Osteoblast (primary cell): Measurements from ENCODE around the gene BHLHE40. TPM values are rescaled to one million over a fixed set of nuclear protein-coding genes. Genes with fewer than 3 reads are reported as not detected.

ENCODE experiments used
- DNase-seq: peaks from one replicate; pipeline ENCODE4 v3.0.0; 2011; ENCODE audit warnings: low spot score, mixed read lengths; ENCODE audit not compliant: insufficient read length; ENCODE audit errors: missing footprints
- H2AFZ ChIP-seq: 2 replicates; pipeline ENCODE4 v1.6.0; 2011; ENCODE audit warnings: mild to moderate bottlenecking, low read length
- H3K27ac ChIP-seq: 2 replicates; pipeline ENCODE4 v1.5.1; 2011; ENCODE audit warnings: mild to moderate bottlenecking, low read depth, low read length, moderate library complexity
- H3K27me3 ChIP-seq: 2 replicates; pipeline ENCODE4 v1.6.0; 2012; ENCODE audit warnings: mild to moderate bottlenecking, control low read depth, inconsistent platforms, low read length, moderate library complexity; ENCODE audit not compliant: insufficient read depth
- H3K36me3 ChIP-seq: 2 replicates; pipeline ENCODE4 v1.5.1; 2011; ENCODE audit warnings: mild to moderate bottlenecking, low read length, control low read depth, moderate library complexity; ENCODE audit not compliant: insufficient read depth
- H3K4me1 ChIP-seq: 2 replicates; pipeline ENCODE4 v1.5.1; 2011; ENCODE audit warnings: mild to moderate bottlenecking, low read length, control low read depth, moderate library complexity; ENCODE audit not compliant: insufficient read depth
- H3K4me2 ChIP-seq: 2 replicates; pipeline ENCODE4 v1.6.0; 2011; ENCODE audit warnings: mild to moderate bottlenecking, low read length; ENCODE audit not compliant: insufficient read depth
- H3K4me3 ChIP-seq: fragments of 200-600 bp; sonication (generic); 3 replicates; pipeline ENCODE4 v1.5.1; 2012; ENCODE audit warnings: mild to moderate bottlenecking, low read length, inconsistent platforms; ENCODE audit not compliant: insufficient read depth
- H3K79me2 ChIP-seq: 2 replicates; pipeline ENCODE4 v1.6.0; 2012; ENCODE audit warnings: mild to moderate bottlenecking, low read length, control low read depth, inconsistent platforms; ENCODE audit not compliant: insufficient read depth
- H3K9me3 ChIP-seq: 2 replicates; pipeline ENCODE4 v1.5.1; 2011; ENCODE audit warnings: low read depth, low read length, control low read depth
- H4K20me1 ChIP-seq: 2 replicates; pipeline ENCODE4 v1.6.0; 2012; ENCODE audit warnings: mild to moderate bottlenecking, low read length, control low read depth; ENCODE audit not compliant: insufficient read depth
- CTCF ChIP-seq: IDR thresholded peaks from 2 replicates; pipeline ENCODE4 v1.5.1; 2011; ENCODE audit warnings: mild to moderate bottlenecking, low read depth, low read length, moderate library complexity; ENCODE audit errors: extremely low read depth
- total RNA-seq: library from RNA; depleted of rRNA; stranded (reverse); fragments of >200 nt; gene quantifications from 2 replicates; pipeline ENCODE4 v1.2.3, GENCODE V29; 2012

The BHLHE40 gene
- total RNA-seq, 1 donor: 70.2 TPM

GRCh38 chr3:5030152-5030551 is 50.9 kb downstream of the BHLHE40 start:
- Histone ChIP-seq H2AFZ (no peak overlapping the region), H3K36me3 (no peaks in the 10 kb centered on the region), H3K4me1 (peaks cover 7% of the 10 kb centered on the region), H3K4me3 (no peak overlapping the region), H3K79me2 (no peaks in the 10 kb centered on the region), H4K20me1 (no peaks in the 10 kb centered on the region), H3K4me2 (no peak overlapping the region), H3K27me3 (no peaks in the 10 kb centered on the region), H3K9me3 (no peaks in the 10 kb centered on the region), H3K27ac (no peak overlapping the region)
- DNase-seq: no peak
- TF ChIP-seq CTCF: no peak

GRCh38 chr3:5032844-5033243 is 53.6 kb downstream of the BHLHE40 start:
- Histone ChIP-seq H3K27me3 (no peaks in the 10 kb centered on the region), H3K79me2 (no peaks in the 10 kb centered on the region), H3K27ac (no peak overlapping the region), H3K4me1 (peaks cover 3% of the 10 kb centered on the region), H3K4me2 (no peak overlapping the region), H3K36me3 (no peaks in the 10 kb centered on the region), H3K4me3 (no peak overlapping the region), H3K9me3 (no peaks in the 10 kb centered on the region), H2AFZ (no peak overlapping the region), H4K20me1 (no peaks in the 10 kb centered on the region)
- no peak for DNase-seq
- no peak for TF ChIP-seq CTCF

Other genes with a start within 250 kb of the BHLHE40 start
- 90.8 and 96.9 TPM in 2 replicates for gene ARL8B, start 142.9 kb downstream of the BHLHE40 start, total RNA-seq
- 38.7 and 46.3 TPM in 2 replicates for gene EDEM1, start 208.3 kb downstream of the BHLHE40 start, total RNA-seq